Measurements from ENCODE around the gene LRPAP1.

LRPAP1 gene

GRCh38 chr4:3473181-3473950 lies 58.9 kb downstream of the LRPAP1 start:
- DNase-seq (ENCODE audit: low read depth, low spot score) = no peak

GRCh38 chr4:3472411-3473141 lies 59.6 kb downstream of the LRPAP1 start:
- no peak for DNase-seq (ENCODE audit: low read depth, low spot score)

- DNase-seq (ENCODE audit: low read depth, low spot score) = no peak
These were observed 60.3 kb downstream of the LRPAP1 start for GRCh38 chr4:3471886-3472285.

- DNase-seq (ENCODE audit: low read depth, low spot score) = no peak
These were observed 61.0 kb downstream of the LRPAP1 start for GRCh38 chr4:3471098-3471760.

GRCh38 chr4:3470244-3471097 lies 61.8 kb downstream of the LRPAP1 start:
- DNase-seq (ENCODE audit: low read depth, low spot score) = no peak

GRCh38 chr4:3469386-3470243 lies 62.6 kb downstream of the LRPAP1 start:
- no peak for DNase-seq (ENCODE audit: low read depth, low spot score)

- no peak for DNase-seq (ENCODE audit: low read depth, low spot score)
These were observed 63.4 kb downstream of the LRPAP1 start for GRCh38 chr4:3468804-3469203.

GRCh38 chr4:3468154-3468553 lies 64.1 kb downstream of the LRPAP1 start:
- no peak for DNase-seq (ENCODE audit: low read depth, low spot score)

GRCh38 chr4:3467601-3468031 lies 64.6 kb downstream of the LRPAP1 start:
- no peak for DNase-seq (ENCODE audit: low read depth, low spot score)

- DNase-seq (ENCODE audit: low read depth, low spot score) = no peak
These were observed 65.3 kb downstream of the LRPAP1 start for GRCh38 chr4:3466691-3467600.

GRCh38 chr4:3465698-3466671 lies 66.2 kb downstream of the LRPAP1 start:
- no peak for DNase-seq (ENCODE audit: low read depth, low spot score)

- DNase-seq (ENCODE audit: low read depth, low spot score) = no peak
These were observed 67.1 kb downstream of the LRPAP1 start for GRCh38 chr4:3464911-3465697.

- no peak for DNase-seq (ENCODE audit: low read depth, low spot score)
These were observed 67.8 kb downstream of the LRPAP1 start for GRCh38 chr4:3464349-3464905.

- no peak for DNase-seq (ENCODE audit: low read depth, low spot score)
These were observed 68.5 kb downstream of the LRPAP1 start for GRCh38 chr4:3463556-3464348.

- DNase-seq (ENCODE audit: low read depth, low spot score) = no peak
These were observed 69.3 kb downstream of the LRPAP1 start, which contains the start of gene DOK7 for GRCh38 chr4:3462790-3463415. Gene DOK7 (plus strand): TSS chr4:3463306. CDS start chr4:3463376, 70 bp downstream.

- DNase-seq (ENCODE audit: low read depth, low spot score) = no peak
These were observed 69.9 kb downstream of the LRPAP1 start for GRCh38 chr4:3462321-3462789.
